ENCODE measurements around the gene KIF26A. TPM values are rescaled to one million over a fixed set of nuclear protein-coding genes. Genes with fewer than 3 reads are reported as not detected.

Gene KIF26A
- total RNA-seq, 2 donors from 2014 or later = 1.6 to 13.9 TPM

DNA sequence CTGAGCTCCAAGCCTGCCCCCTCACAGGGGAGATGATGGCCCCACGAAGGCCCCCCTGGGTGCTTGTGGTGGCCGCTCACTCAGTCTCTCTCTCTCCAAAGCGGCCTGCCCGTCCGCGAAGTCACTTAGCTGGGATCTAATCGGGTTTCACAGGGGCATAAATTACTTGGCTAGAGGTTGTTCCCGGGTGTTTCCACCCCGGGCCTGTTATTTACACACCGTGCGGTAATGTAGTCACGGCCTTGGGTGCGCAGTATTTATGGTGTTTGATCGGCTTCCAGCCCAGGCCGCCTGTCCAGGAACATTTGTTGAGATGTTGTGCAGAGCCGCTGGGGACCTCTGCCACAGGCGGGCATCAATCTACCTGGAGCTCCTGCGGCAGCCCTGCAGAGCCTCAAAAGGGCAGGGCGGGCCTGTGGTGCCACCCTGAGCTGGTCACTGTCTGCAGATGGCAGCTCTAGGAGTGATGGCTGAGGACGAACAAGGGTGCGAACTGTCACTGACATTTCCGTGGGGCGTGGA is 91.2 kb downstream of the KIF26A start:
- peak; percentile 57 for DNase-seq (ENCODE audit: low spot score)
- intact Hi-C loops (cut with DNase I) = no loop called here
- H3K4me1 ChIP-seq (replicated peaks) = no peaks in the 10 kb centered on the region
- WGBS = 53% methylated on average over 23 of the region's 23 CpGs
- H3K4me3 ChIP-seq = no peak overlapping the region
- H3K27ac ChIP-seq = no peak overlapping the region
- H3K36me3 ChIP-seq = no peaks in the 10 kb centered on the region
- H3K9me3 ChIP-seq = no peaks in the 10 kb centered on the region
- no peaks in the 10 kb centered on the region for H3K27me3 ChIP-seq (replicated peaks; ENCODE audit: insufficient read depth)
- TF ChIP-seq POLR2AphosphoS5 (IDR thresholded peaks at IDR 0.05) = peak; percentile 78
- TF ChIP-seq, protein P1, sequence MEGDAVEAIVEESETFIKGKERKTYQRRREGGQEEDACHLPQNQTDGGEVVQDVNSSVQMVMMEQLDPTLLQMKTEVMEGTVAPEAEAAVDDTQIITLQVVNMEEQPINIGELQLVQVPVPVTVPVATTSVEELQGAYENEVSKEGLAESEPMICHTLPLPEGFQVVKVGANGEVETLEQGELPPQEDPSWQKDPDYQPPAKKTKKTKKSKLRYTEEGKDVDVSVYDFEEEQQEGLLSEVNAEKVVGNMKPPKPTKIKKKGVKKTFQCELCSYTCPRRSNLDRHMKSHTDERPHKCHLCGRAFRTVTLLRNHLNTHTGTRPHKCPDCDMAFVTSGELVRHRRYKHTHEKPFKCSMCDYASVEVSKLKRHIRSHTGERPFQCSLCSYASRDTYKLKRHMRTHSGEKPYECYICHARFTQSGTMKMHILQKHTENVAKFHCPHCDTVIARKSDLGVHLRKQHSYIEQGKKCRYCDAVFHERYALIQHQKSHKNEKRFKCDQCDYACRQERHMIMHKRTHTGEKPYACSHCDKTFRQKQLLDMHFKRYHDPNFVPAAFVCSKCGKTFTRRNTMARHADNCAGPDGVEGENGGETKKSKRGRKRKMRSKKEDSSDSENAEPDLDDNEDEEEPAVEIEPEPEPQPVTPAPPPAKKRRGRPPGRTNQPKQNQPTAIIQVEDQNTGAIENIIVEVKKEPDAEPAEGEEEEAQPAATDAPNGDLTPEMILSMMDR (IDR thresholded peaks at IDR 0.05) = no peak
- TF ChIP-seq POLR2A (IDR thresholded peaks at IDR 0.05) = no peak

DNA sequence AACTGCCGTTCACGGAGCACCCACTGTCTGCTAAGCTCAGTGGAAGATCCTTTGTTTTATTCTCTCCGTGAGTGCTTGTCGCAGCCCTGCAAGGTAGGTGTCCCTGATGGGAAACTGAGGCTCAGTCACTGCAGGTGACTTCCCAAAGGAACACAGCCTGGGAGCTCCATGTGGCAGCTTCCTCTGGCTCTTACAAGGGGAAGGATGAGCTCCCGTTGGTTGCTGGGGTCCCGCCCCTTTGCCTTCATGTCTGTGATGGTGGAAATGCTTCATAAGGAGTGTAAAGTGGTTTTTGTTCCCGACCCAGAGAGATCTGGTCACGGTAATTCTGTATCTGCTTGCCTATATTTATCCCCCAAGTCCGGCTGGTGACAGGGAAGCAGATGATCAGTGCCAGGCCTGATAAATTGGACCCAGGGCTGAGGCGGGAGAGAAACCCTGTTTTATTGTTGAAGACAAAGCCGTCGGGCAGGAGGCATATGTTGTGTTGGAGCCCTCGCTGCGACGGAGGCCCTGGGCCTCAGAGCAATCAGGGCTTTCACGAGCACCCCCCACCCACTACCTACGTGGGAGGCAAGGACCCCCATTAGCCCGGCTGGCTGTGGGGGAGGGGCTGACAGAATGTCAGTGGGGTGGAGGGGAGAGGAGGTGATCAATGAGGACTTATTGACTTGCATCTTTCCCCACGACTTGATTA is 91.9 kb downstream of the KIF26A start:
- no peaks in the 10 kb centered on the region for H3K36me3 ChIP-seq
- intact Hi-C loops (cut with DNase I) = no loop called here
- WGBS = 72% methylated on average over 19 of the region's 19 CpGs
- no peak overlapping the region for H3K27ac ChIP-seq
- H3K9me3 ChIP-seq = no peaks in the 10 kb centered on the region
- TF ChIP-seq, protein P1 (IDR thresholded peaks at IDR 0.05) = no peak
- TF ChIP-seq POLR2A (IDR thresholded peaks at IDR 0.05) (no peak), POLR2AphosphoS5 (IDR thresholded peaks at IDR 0.05) (no peak)
- DNase-seq (ENCODE audit: low spot score) = no peak
- H3K4me3 ChIP-seq = no peak overlapping the region
- no peaks in the 10 kb centered on the region for H3K27me3 ChIP-seq (replicated peaks; ENCODE audit: insufficient read depth)
- no peaks in the 10 kb centered on the region for H3K4me1 ChIP-seq (replicated peaks)

MicroRNA genes within 50 kb of the gene (microRNA counts, 767-probe panel; counts per million panel counts)
- 431 to 1,274 counts per million in 2 donors for microRNA hsa-miR-203

Small RNA genes lying within 50 kb of the gene (microRNA-seq; reads per million reads assigned to microRNA genes)
- gene MIR203A = not detected
- gene MIR203B = not detected

Small RNA genes lying within 50 kb of the gene (small RNA-seq; reads per million reads assigned to genes)
- gene MIR203A = 136 to 164 reads per million in 2 donors

Other genes starting within 250 kb of the KIF26A start
- gene TDRD9, start 210.1 kb upstream of the KIF26A start, total RNA-seq = 10 to 100 TPM in 1 of 2 donors, under 1 TPM in 1; 0.64 to 18.2 TPM
- gene RD3L, start 196.1 kb upstream of the KIF26A start, total RNA-seq = not detected
- gene ASPG, start 52.9 kb upstream of the KIF26A start, total RNA-seq = 1 to 10 TPM in 1 of 2 donors, not detected in 1; 2.3 TPM

Measured in prostate gland (tissue), 2 donors.